OCI-LY7 (cell line): Measurements from ENCODE around the gene GSC2.

ENCODE experiments used
- EZH2phosphoT487 ChIP-seq: fragments of 200-600 bp; sonication (generic); IDR thresholded peaks from 2 replicates; pipeline ENCODE4 v1.6.1; 2018; ENCODE audit warnings: low read depth, borderline replicate concordance, mild to moderate bottlenecking, mixed run types, antibody characterized with exemption, low read length, moderate library complexity, mixed read lengths
- TF ChIP-seq, protein P1 (sequence below): fragments of 200-600 bp; sonication (generic); conservative IDR thresholded peaks from 2 replicates; pipeline ENCODE4 v1.5.1; 2014; ENCODE audit warnings: mild to moderate bottlenecking, antibody characterized with exemption, low read length, moderate library complexity, mixed read lengths

DNA sequence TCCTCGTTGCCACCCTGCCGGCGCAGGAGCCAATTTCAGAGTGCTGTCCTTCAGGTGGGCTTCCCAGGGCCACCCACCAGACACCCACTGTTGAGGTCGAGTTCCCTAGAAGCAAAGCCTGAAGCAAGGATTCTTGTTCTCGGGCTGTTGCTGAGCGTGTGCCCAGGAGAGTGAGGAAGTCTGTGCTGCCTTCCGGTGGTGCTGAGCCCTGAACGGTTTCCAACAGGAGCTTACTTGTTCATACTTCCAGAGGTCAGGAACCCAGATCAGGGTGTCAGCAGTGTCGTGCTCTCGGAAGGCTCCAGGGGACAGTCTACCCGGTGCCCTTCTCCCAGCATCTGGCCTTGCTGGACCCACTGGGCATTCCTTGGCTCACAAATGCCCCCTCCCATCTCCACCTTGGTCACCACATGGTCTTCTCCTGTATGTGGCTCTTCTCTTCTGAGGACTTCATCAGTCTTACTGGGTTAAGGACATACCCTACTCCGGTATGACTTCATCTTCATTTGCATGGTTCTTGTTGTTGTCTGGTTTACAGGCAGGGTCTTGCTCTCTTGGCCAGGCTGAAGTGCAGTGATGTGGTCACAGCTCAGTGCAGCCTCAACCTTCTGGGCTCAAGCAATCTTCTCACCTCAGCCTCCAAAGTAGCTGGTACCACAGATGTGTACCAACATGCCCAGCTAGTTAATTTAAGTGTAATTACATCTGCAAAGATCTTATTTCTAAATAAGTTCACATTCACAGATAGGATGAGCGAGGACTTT lies 17.2 kb upstream of the GSC2 start:
- TF ChIP-seq, protein P1, sequence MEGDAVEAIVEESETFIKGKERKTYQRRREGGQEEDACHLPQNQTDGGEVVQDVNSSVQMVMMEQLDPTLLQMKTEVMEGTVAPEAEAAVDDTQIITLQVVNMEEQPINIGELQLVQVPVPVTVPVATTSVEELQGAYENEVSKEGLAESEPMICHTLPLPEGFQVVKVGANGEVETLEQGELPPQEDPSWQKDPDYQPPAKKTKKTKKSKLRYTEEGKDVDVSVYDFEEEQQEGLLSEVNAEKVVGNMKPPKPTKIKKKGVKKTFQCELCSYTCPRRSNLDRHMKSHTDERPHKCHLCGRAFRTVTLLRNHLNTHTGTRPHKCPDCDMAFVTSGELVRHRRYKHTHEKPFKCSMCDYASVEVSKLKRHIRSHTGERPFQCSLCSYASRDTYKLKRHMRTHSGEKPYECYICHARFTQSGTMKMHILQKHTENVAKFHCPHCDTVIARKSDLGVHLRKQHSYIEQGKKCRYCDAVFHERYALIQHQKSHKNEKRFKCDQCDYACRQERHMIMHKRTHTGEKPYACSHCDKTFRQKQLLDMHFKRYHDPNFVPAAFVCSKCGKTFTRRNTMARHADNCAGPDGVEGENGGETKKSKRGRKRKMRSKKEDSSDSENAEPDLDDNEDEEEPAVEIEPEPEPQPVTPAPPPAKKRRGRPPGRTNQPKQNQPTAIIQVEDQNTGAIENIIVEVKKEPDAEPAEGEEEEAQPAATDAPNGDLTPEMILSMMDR, result no peak
- TF ChIP-seq EZH2phosphoT487, result no peak
